ENCODE measurements around the gene ST8SIA1. TPM values are rescaled to one million over a fixed set of nuclear protein-coding genes. Genes with fewer than 3 reads are reported as not detected.

ST8SIA1 gene
- polyA plus RNA-seq, 1 donor from 2014 or later, result 22.5 TPM

GRCh38 chr12:22231078-22231477 lies 103.4 kb downstream of the ST8SIA1 start:
- Histone ChIP-seq H3K4me2 (ENCODE audit: low read length) (no peak overlapping the region), H3K4me3 (ENCODE audit: low read length) (no peak overlapping the region), H3K27me3 (ENCODE audit: insufficient read depth, low read depth, low read length) (no peaks in the 10 kb centered on the region), H3K9me3 (ENCODE audit: low read length) (no peaks in the 10 kb centered on the region), H3K27ac (ENCODE audit: low read length) (no peak overlapping the region), H3K36me3 (ENCODE audit: insufficient read depth, low read length) (no peaks in the 10 kb centered on the region), H2AFZ (ENCODE audit: low read depth, low read length) (no peak overlapping the region), H3K9me2 (ENCODE audit: insufficient read depth, low read length) (no peaks in the 10 kb centered on the region), H3K79me2 (replicated peaks; ENCODE audit: insufficient read depth, low read length) (no peaks in the 10 kb centered on the region), H4K20me1 (ENCODE audit: insufficient read depth) (no peaks in the 10 kb centered on the region), H3F3A (ENCODE audit: insufficient read depth, low read length, poor library complexity, severe bottlenecking) (no peaks in the 10 kb centered on the region), H3K9ac (ENCODE audit: low read length) (no peak overlapping the region)
- TF ChIP-seq CTCF (IDR thresholded peaks at IDR 0.05; ENCODE audit: poor library complexity, severe bottlenecking), result no peak
- TF ChIP-seq TAF1 (IDR thresholded peaks at IDR 0.05; ENCODE audit: low read depth), result no peak
- no peak for TF ChIP-seq MXI1 (conservative IDR thresholded peaks at IDR 0.05; ENCODE audit: poor library complexity, severe bottlenecking)
- TF ChIP-seq EP300 (conservative IDR thresholded peaks at IDR 0.05; ENCODE audit: poor library complexity, severe bottlenecking), result no peak
- TF ChIP-seq SMC3 (conservative IDR thresholded peaks at IDR 0.05; ENCODE audit: poor library complexity), result no peak
- no peak for TF ChIP-seq POLR2AphosphoS5 (IDR thresholded peaks at IDR 0.05)
- TF ChIP-seq REST (IDR thresholded peaks at IDR 0.05; ENCODE audit: borderline replicate concordance), result no peak
- TF ChIP-seq EZH2 (IDR thresholded peaks at IDR 0.05; ENCODE audit: borderline replicate concordance, insufficient read depth, low read length, poor library complexity, severe bottlenecking), result no peak
- no peak for TF ChIP-seq RAD21 (conservative IDR thresholded peaks at IDR 0.05)

GRCh38 chr12:22230280-22230794 lies 104.2 kb downstream of the ST8SIA1 start:
- no peak for TF ChIP-seq MXI1 (conservative IDR thresholded peaks at IDR 0.05; ENCODE audit: poor library complexity, severe bottlenecking)
- no peak for TF ChIP-seq SMC3 (conservative IDR thresholded peaks at IDR 0.05; ENCODE audit: poor library complexity)
- no peak for TF ChIP-seq POLR2AphosphoS5 (IDR thresholded peaks at IDR 0.05)
- TF ChIP-seq RAD21 (conservative IDR thresholded peaks at IDR 0.05), result no peak
- TF ChIP-seq REST (IDR thresholded peaks at IDR 0.05; ENCODE audit: borderline replicate concordance), result no peak
- H3K27ac ChIP-seq (ENCODE audit: low read length), result no peak overlapping the region
- no peak overlapping the region for H3K4me2 ChIP-seq (ENCODE audit: low read length)
- no peak overlapping the region for H3K4me3 ChIP-seq (ENCODE audit: low read length)
- no peak overlapping the region for H2AFZ ChIP-seq (ENCODE audit: low read depth, low read length)
- H3F3A ChIP-seq (ENCODE audit: insufficient read depth, low read length, poor library complexity, severe bottlenecking), result no peaks in the 10 kb centered on the region
- H3K36me3 ChIP-seq (ENCODE audit: insufficient read depth, low read length), result no peaks in the 10 kb centered on the region
- no peaks in the 10 kb centered on the region for H3K9me3 ChIP-seq (ENCODE audit: low read length)
- no peak overlapping the region for H3K9ac ChIP-seq (ENCODE audit: low read length)
- no peaks in the 10 kb centered on the region for H3K9me2 ChIP-seq (ENCODE audit: insufficient read depth, low read length)
- no peaks in the 10 kb centered on the region for H4K20me1 ChIP-seq (ENCODE audit: insufficient read depth)
- no peaks in the 10 kb centered on the region for H3K27me3 ChIP-seq (ENCODE audit: insufficient read depth, low read depth, low read length)
- H3K79me2 ChIP-seq (replicated peaks; ENCODE audit: insufficient read depth, low read length), result no peaks in the 10 kb centered on the region

Data from neural cell (in vitro differentiated cells).